Fibroblast of lung (primary cell): Measurements from ENCODE around the gene UXS1.

Source experiments
- EZH2 ChIP-seq: IDR thresholded peaks from 2 replicates; pipeline ENCODE4 v1.5.1; 2012; ENCODE audit warnings: low read length, control low read depth, mild to moderate bottlenecking; ENCODE audit errors: missing control alignments
- TF ChIP-seq, protein P1 (sequence below), 2 donors: IDR thresholded peaks in 1 of 2; conservative IDR thresholded peaks in 1 of 2; 1 replicate in 1 of 2; 2 replicates in 1 of 2; pipeline ENCODE4 v1.5.1; 2011 to 2012; ENCODE audit warnings: low read length in 2 of 2, control low read depth in 1 of 2, inconsistent platforms in 1 of 2, low read depth in 1 of 2, mild to moderate bottlenecking in 1 of 2

- TF ChIP-seq, protein P1, sequence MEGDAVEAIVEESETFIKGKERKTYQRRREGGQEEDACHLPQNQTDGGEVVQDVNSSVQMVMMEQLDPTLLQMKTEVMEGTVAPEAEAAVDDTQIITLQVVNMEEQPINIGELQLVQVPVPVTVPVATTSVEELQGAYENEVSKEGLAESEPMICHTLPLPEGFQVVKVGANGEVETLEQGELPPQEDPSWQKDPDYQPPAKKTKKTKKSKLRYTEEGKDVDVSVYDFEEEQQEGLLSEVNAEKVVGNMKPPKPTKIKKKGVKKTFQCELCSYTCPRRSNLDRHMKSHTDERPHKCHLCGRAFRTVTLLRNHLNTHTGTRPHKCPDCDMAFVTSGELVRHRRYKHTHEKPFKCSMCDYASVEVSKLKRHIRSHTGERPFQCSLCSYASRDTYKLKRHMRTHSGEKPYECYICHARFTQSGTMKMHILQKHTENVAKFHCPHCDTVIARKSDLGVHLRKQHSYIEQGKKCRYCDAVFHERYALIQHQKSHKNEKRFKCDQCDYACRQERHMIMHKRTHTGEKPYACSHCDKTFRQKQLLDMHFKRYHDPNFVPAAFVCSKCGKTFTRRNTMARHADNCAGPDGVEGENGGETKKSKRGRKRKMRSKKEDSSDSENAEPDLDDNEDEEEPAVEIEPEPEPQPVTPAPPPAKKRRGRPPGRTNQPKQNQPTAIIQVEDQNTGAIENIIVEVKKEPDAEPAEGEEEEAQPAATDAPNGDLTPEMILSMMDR (conservative IDR thresholded peaks at IDR 0.05 in 1 of 2, IDR thresholded peaks at IDR 0.05 in 1 of 2; ENCODE audit: low read depth in 1 of 2, low read length in 2 of 2), result no peak
- TF ChIP-seq EZH2, result no peak
These were observed 139.0 kb downstream of the UXS1 start for GRCh38 chr2:106054880-106055655.
